DMS153 treated with DMSO at 0.1 percent for 48 hours (cell line): ENCODE measurements around the gene HMCN2.

Experiments
- DNase-seq: peaks from one replicate; lab custom pipeline; 2025; ENCODE audit not compliant: unreplicated experiment; lab: John Stamatoyannopoulos, UW

HMCN2 gene

GRCh38 chr9:130364619-130365322, 99.2 kb downstream of the HMCN2 start:
- no peak for DNase-seq

DNA sequence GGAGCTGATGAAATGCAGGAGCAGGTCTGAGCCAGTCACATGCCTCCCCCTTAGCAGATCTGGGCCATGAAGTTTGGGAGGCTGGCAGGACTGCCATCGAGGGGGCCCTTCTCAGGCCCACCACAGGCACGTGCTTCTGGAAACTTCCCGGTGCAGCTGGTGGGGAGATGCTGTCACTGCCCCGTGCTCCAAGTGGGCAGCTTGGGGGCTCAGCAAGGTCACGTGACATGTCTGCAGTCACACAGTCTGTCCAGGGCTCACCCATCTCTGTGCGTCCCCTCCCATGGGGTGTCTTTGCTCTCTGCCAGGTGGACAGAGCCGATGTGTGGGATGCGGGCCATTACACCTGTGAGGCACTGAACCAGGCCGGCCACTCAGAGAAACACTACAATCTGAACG, 99.8 kb downstream of the HMCN2 start:
- DNase-seq, result no peak

DNA sequence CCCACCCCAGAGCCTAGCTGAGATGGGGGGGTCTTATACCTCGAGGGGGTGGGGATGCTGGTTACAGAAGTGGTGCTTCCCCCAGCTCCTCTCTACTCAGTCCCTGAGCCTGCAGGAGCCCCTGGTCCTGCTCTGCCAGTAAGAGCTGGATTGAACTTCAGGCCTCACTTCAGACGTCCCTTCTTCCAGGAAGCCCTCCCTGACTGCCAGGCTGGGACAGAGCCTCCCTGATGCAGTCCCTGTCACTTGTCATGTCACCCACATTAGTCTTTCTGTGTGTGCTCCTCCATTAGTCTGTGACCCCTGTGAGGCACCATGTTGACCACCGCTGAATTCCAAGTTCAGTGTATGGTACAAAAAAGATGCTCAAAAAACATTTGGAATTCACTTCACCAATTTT, 100.5 kb downstream of the HMCN2 start:
- no peak for DNase-seq

DNA sequence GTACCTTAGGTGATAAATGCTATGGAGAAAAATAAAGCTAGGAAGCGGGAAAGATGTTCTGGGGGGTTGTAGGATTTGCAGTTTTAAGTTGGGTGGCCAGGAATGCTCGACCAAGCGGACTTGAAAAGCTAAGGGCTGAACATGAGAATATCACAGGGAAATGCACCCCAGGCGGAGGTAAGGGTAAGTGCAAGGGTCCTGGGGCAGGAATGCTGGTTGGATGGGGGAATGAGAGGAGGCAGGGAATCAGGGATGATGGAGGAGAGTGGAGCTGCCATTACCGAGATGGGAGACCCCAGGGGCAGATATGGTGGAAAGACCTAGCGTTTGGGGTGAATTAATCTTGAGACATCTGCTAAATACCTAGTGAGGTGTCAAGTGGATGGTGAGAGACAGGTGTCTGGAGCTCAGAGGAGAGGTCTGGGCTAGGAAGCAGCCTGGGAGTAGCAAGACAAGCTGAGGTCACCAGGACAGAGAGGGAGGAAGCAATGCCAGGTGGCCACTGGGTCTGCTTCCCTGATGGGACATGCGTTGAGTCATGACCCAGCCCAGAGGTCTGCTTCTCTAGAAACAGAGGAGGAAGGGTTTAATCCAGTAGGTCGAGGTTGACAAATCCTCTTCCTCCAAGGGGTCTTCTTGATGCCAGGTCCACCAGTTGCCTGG, 101.5 kb downstream of the HMCN2 start:
- no peak for DNase-seq

DNA sequence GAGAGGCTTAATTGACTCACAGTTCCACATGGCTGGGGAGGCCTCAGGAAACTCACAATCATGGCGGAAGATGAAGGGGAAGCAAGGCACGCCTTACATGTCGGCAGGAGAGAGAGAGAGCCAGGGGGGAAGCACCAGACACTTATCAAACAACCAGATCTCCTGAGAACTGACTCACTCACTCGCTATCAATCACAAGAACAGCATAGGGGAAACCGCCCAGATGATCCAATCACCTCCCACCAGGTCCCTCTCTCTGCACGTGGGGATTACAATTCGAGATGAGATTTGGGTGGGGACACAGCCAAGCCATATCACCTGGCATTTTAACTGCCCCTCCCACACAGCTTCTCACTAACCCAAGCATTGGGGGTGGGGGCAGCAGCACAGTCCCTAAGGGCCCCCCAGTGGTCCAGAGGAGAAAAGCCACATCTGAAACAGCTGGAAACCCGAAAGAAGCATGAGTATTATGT, 103.1 kb downstream of the HMCN2 start:
- DNase-seq, result no peak

- DNase-seq, result no peak
Observed at GRCh38 chr9:130370226-130370625, 104.7 kb downstream of the HMCN2 start.

DNA sequence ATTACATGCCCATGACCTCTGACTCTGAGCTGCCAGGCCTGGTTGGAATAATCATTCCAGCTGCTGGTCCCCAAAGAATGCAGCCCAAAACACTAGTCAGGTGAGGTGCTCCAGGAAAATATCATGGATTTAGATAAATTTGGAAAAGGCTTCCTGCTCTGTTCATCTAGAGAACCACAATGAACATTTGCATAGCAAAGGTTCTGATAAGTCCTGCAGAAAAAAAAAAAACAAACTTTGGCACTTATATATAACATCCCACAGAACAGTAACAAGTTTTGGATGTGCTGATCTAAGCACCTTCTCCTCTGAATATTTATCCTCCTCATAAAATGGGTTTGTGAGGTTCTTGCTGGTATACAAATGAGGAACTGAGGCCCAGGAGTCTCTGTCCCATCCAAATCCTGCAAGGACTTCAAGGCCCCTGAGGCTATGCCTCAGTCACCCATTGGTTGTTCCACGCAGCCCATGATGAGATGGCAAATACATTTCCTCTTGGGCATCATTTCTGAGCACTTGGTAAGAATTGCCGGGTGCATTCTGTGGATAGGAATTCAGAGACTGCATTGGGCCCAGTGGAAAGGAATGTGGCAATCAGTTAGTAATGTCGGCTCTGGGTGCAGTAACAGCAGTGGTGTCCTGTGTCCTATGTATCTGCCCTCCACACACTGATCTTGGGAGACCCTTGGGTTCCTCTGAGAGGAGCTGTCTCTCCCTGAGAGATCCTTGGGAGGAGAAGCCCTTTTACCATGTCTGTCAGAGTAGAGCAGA, 105.8 kb downstream of the HMCN2 start:
- no peak for DNase-seq

DNA sequence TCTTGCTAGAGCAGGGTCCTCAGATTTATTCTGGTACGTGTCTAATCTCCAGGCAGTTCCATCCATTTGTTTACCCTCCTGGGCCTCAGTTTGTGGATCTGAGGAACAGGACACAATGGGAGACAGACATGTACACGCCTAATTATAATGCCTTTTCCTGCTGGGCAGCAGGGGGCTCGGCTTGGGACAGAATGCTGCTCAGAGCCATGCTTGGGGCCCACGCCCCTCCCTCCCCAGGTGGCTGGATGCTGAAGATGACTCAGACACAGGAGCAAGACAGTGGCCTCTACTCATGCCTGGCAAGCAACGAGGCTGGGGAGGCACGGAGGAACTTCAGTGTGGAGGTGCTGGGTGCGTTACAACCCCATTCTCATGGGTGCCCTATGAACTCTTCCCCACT, 106.5 kb downstream of the HMCN2 start:
- no peak for DNase-seq

- no peak for DNase-seq
Observed at GRCh38 chr9:130373679-130374325, 108.2 kb downstream of the HMCN2 start.

DNA sequence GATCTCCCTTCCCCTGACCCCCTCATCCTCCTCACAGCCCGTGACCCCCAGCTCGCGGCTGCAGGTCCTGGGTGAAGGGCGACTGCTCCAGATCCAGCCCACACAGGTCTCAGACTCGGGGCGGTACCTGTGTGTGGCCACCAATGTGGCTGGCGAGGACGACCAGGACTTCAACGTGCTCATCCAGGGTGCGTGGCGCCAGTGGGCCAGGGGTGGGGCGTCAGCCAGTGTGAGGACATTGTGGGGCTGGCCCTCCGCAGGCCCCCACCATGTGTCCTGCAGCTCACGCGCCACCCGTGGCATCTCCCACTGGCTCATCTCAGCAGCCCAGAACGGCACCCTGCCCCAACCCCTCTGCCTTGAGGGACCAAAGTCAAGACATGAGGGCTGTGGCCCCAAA, 112.1 kb downstream of the HMCN2 start:
- DNase-seq, result no peak

GRCh38 chr9:130378875-130379648, 113.5 kb downstream of the HMCN2 start:
- DNase-seq, result no peak

GRCh38 chr9:130379649-130379970, 114.0 kb downstream of the HMCN2 start:
- DNase-seq, result no peak

DNA sequence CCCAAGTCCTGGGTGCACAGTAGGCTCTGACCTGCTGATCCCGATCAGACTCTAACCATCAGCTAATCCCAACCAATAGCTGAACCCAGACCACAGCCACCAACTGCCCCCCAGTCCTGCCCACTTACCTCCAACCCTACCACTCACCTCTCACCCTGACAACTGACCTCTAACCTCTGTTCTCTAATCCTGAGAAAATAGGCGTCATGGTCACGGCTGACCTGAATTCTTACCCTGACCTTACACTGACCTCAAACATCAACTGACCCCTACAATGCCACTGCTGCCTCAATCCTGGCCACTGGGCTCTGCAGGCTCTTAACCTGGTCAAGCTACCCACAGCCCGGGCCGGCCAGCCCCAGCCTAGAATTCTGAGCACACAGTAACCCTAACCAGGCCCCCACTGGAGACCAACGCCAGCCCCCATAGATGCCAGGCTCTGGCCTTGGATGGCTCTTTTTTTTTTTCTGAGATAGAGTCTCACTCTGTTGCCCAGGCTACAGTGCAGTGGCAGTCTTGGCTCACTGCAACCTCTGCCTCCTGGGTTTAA, 115.4 kb downstream of the HMCN2 start:
- DNase-seq, result no peak

DNA sequence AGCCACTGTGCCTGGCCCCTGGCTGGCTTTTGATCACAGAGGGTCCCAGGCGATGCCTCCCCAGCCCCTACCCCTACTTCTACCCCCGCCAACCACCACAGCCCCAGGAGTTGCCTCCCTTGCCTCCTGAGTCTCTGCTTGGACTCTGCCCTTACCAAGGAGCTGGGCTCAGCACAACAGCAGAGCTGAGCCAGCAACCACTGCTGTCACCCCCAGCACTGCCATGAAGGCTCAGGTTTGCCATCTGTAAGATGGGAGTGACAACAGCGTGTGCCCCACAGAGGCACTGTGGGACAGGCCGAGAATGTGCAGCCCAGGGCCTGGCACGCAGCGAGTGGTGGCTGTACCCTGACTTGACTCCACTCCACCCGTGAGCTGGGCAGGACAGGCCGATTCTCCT, 116.1 kb downstream of the HMCN2 start:
- no peak for DNase-seq

- DNase-seq, result no peak
Observed at GRCh38 chr9:130382096-130382495, 116.5 kb downstream of the HMCN2 start.

- DNase-seq, result peak; percentile 4
Observed at GRCh38 chr9:130382636-130383349, 117.2 kb downstream of the HMCN2 start.

- no peak for DNase-seq
Observed at GRCh38 chr9:130383350-130383715, 117.8 kb downstream of the HMCN2 start.

DNA sequence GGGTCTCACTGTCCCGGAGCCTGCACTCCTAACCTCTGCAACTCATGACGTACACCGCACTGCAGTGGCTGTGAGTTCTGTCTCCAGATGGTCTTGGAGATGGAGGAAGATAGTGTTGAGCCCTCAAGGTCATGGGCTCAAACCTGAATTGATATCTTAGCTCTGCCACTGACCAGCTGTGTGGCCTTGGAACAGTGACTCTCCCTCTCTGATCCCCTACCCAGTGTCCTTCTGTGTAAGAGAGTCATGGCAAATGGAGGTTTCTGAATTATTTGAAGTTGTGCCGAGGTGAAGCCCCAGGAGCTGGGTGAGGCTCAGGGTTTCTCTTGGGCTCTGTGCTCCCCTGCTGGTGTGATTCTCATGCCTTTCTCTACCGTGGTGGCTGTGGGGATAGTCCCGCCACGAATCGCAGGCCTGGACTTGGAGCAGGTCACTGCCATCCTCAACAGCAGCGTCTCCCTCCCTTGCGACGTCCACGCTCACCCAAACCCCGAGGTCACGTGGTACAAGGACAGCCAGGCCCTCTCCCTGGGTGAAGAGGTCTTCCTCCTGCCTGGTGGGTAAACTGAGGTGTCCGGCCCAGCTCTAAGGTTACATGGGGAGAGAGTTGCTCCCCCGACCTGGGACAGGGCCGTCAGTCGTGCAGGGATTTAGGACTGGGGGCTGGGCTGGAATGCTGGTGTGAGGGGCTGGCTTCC, 118.6 kb downstream of the HMCN2 start:
- no peak for DNase-seq

DNA sequence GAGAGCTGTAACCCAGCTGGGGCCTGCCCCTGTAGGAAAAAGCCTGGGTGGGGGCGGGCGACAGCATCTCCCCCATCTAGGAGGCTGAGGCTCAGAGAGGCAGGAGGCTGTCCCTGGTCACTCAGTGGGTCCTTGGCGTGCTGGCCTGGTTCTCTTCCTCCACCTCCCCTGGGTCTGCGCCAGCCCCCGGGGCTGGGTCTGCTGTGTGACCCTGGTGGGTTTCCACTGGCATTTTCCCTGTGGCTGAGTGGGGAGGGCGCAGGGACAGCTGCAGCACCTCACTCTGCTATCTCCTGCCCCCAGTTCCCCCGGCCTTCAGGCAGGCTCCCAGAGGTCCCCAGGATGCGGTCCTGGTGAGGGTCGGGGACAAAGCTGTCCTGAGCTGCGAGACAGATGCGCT, 119.7 kb downstream of the HMCN2 start:
- no peak for DNase-seq
